NCI-H526 treated with DMSO at 0.1 percent for 48 hours (cell line): ENCODE results near the gene STON2.

ENCODE experiments used
- DNase-seq: peaks from one replicate; lab custom pipeline; 2025; lab: John Stamatoyannopoulos, UW

Gene STON2

GRCh38 chr14:81331229-81332021 lies 68.7 kb downstream of the STON2 start:
- DNase-seq, result no peak

GRCh38 chr14:81330619-81331122 lies 69.5 kb downstream of the STON2 start:
- no peak for DNase-seq

GRCh38 chr14:81329640-81330381 lies 70.3 kb downstream of the STON2 start:
- no peak for DNase-seq

- DNase-seq, result no peak
Observed at GRCh38 chr14:81326451-81326850, 73.7 kb downstream of the STON2 start.

GRCh38 chr14:81324011-81324410 lies 76.1 kb downstream of the STON2 start:
- DNase-seq, result no peak

- no peak for DNase-seq
Observed at GRCh38 chr14:81323093-81323492, 77.0 kb downstream of the STON2 start.

GRCh38 chr14:81319946-81320345 lies 80.2 kb downstream of the STON2 start:
- no peak for DNase-seq

GRCh38 chr14:81319314-81319713 lies 80.8 kb downstream of the STON2 start:
- no peak for DNase-seq

GRCh38 chr14:81315341-81315740 lies 84.8 kb downstream of the STON2 start:
- DNase-seq, result no peak

GRCh38 chr14:81314443-81315175 lies 85.5 kb downstream of the STON2 start:
- DNase-seq, result no peak

GRCh38 chr14:81313775-81314429 lies 86.2 kb downstream of the STON2 start:
- no peak for DNase-seq

GRCh38 chr14:81313200-81313599 lies 86.9 kb downstream of the STON2 start:
- no peak for DNase-seq

GRCh38 chr14:81312289-81312876 lies 87.7 kb downstream of the STON2 start:
- DNase-seq, result no peak

GRCh38 chr14:81311778-81312177 lies 88.3 kb downstream of the STON2 start:
- no peak for DNase-seq

GRCh38 chr14:81311141-81311540 lies 89.0 kb downstream of the STON2 start:
- no peak for DNase-seq

GRCh38 chr14:81310606-81311005 lies 89.5 kb downstream of the STON2 start:
- no peak for DNase-seq

GRCh38 chr14:81309511-81309910 lies 90.6 kb downstream of the STON2 start:
- DNase-seq, result no peak

GRCh38 chr14:81305743-81306142 lies 94.4 kb downstream of the STON2 start:
- DNase-seq, result no peak

- no peak for DNase-seq
Observed at GRCh38 chr14:81305065-81305464, 95.1 kb downstream of the STON2 start.

- DNase-seq, result no peak
Observed at GRCh38 chr14:81303258-81303935, 96.7 kb downstream of the STON2 start.

- no peak for DNase-seq
Observed at GRCh38 chr14:81302638-81303037, 97.5 kb downstream of the STON2 start.
